Stimulated activated CD4-positive, alpha-beta T cell treated with anti-CD3 and anti-CD28 coated beads, Interleukin-12 subunit alpha, Interleukin-12 subunit beta, amount 100 ng/mL, for 48 hours (primary cell): ENCODE measurements around the gene FGF12.

Experiments
- DNase-seq, 3 donors: peaks; one replicate each; pipeline ENCODE4 v3.0.0-alpha.2; 2020; ENCODE audit warnings: low read depth in 2 of 3, low spot score in 1 of 3

The FGF12 gene

GRCh38 chr3:192352142-192352541 lies 375.2 kb downstream of the FGF12 start:
- DNase-seq, result no peak

- no peak for DNase-seq
Measured at GRCh38 chr3:192351441-192351840, 375.9 kb downstream of the FGF12 start.

GRCh38 chr3:192340031-192340430 lies 387.3 kb downstream of the FGF12 start:
- DNase-seq, result no peak

- no peak for DNase-seq
Measured at GRCh38 chr3:192339214-192339613, 388.1 kb downstream of the FGF12 start.

GRCh38 chr3:192336286-192336685 lies 391.1 kb downstream of the FGF12 start:
- no peak for DNase-seq

- DNase-seq, result no peak
Measured at GRCh38 chr3:192332386-192333291, 394.7 kb downstream of the FGF12 start.

- DNase-seq, result no peak
Measured at GRCh38 chr3:192331749-192332385, 395.5 kb downstream of the FGF12 start.

GRCh38 chr3:192326656-192327055 lies 400.7 kb downstream of the FGF12 start:
- DNase-seq, result no peak

GRCh38 chr3:192317564-192317963 lies 409.8 kb downstream of the FGF12 start:
- no peak for DNase-seq

GRCh38 chr3:192313605-192314004 lies 413.7 kb downstream of the FGF12 start:
- DNase-seq, result no peak

- DNase-seq, result no peak
Measured at GRCh38 chr3:192307631-192308030, 419.7 kb downstream of the FGF12 start.

GRCh38 chr3:192303235-192303634 lies 424.1 kb downstream of the FGF12 start:
- DNase-seq, result no peak

GRCh38 chr3:192302721-192303120 lies 424.6 kb downstream of the FGF12 start:
- no peak for DNase-seq

GRCh38 chr3:192299921-192300320 lies 427.4 kb downstream of the FGF12 start:
- no peak for DNase-seq

GRCh38 chr3:192296845-192297244 lies 430.5 kb downstream of the FGF12 start:
- DNase-seq, result no peak

GRCh38 chr3:192284443-192285072 lies 442.8 kb downstream of the FGF12 start:
- DNase-seq, result no peak

GRCh38 chr3:192281207-192281880 lies 446.0 kb downstream of the FGF12 start:
- DNase-seq, result no peak

GRCh38 chr3:192279664-192280063 lies 447.7 kb downstream of the FGF12 start:
- no peak for DNase-seq

GRCh38 chr3:192277477-192277876 lies 449.9 kb downstream of the FGF12 start:
- DNase-seq, result no peak

GRCh38 chr3:192275741-192276355 lies 451.5 kb downstream of the FGF12 start:
- no peak for DNase-seq

GRCh38 chr3:192273697-192274010 lies 453.7 kb downstream of the FGF12 start:
- no peak for DNase-seq
